ENCODE data around the gene ADARB1.

The ADARB1 gene

GRCh38 chr21:45210461-45210983 is 136.1 kb downstream of the ADARB1 start:
- DNase-seq (ENCODE audit: low spot score in 2 of 2): no peak
- no peak overlapping the region for H3K27ac Mint-ChIP-seq
- H3K4me3 Mint-ChIP-seq: no peak overlapping the region
- ATAC-seq (ENCODE audit: low read depth): no peak
- peaks cover 26% of the 10 kb centered on the region for H3K4me1 Mint-ChIP-seq
- no peaks in the 10 kb centered on the region for H3K27me3 Mint-ChIP-seq
- H3K9me3 Mint-ChIP-seq: no peaks in the 10 kb centered on the region
- H3K36me3 Mint-ChIP-seq: no peaks in the 10 kb centered on the region

GRCh38 chr21:45211661-45212060 is 137.3 kb downstream of the ADARB1 start:
- Mint-ChIP-seq H3K27me3 (no peaks in the 10 kb centered on the region), H3K9me3 (peaks cover 2% of the 10 kb centered on the region), H3K27ac (no peak overlapping the region), H3K36me3 (peaks cover 3% of the 10 kb centered on the region), H3K4me1 (peaks cover 26% of the 10 kb centered on the region), H3K4me3 (no peak overlapping the region)
- DNase-seq (ENCODE audit: low spot score in 2 of 2) (no peak), ATAC-seq (ENCODE audit: low read depth) (no peak)

GRCh38 chr21:45213392-45213791 is 139.0 kb downstream of the ADARB1 start:
- no peak for DNase-seq (ENCODE audit: low spot score in 2 of 2)
- peaks cover 12% of the 10 kb centered on the region for H3K36me3 Mint-ChIP-seq
- peaks cover 18% of the 10 kb centered on the region for H3K4me1 Mint-ChIP-seq
- no peak for ATAC-seq (ENCODE audit: low read depth)
- no peak overlapping the region for H3K27ac Mint-ChIP-seq
- H3K27me3 Mint-ChIP-seq: no peaks in the 10 kb centered on the region
- H3K9me3 Mint-ChIP-seq: peaks cover 7% of the 10 kb centered on the region
- H3K4me3 Mint-ChIP-seq: no peak overlapping the region

GRCh38 chr21:45215213-45215612 is 140.8 kb downstream of the ADARB1 start:
- Mint-ChIP-seq H3K4me3 (no peak overlapping the region), H3K27me3 (no peaks in the 10 kb centered on the region), H3K27ac (no peak overlapping the region), H3K9me3 (peaks cover 7% of the 10 kb centered on the region), H3K36me3 (peaks cover 14% of the 10 kb centered on the region), H3K4me1 (peaks cover 5% of the 10 kb centered on the region)
- ATAC-seq (ENCODE audit: low read depth) (no peak), DNase-seq (ENCODE audit: low spot score in 2 of 2) (no peak)

GRCh38 chr21:45217010-45217409 is 142.6 kb downstream of the ADARB1 start:
- Mint-ChIP-seq H3K27me3 (no peaks in the 10 kb centered on the region), H3K4me1 (no peaks in the 10 kb centered on the region), H3K4me3 (no peak overlapping the region), H3K27ac (no peak overlapping the region), H3K36me3 (peaks cover 20% of the 10 kb centered on the region), H3K9me3 (peaks cover 7% of the 10 kb centered on the region)
- ATAC-seq (ENCODE audit: low read depth) (no peak), DNase-seq (ENCODE audit: low spot score in 2 of 2) (no peak)

- Mint-ChIP-seq H3K4me3 (no peak overlapping the region), H3K27me3 (no peaks in the 10 kb centered on the region), H3K9me3 (peaks cover 7% of the 10 kb centered on the region), H3K36me3 (peaks cover 20% of the 10 kb centered on the region), H3K4me1 (peaks cover 2% of the 10 kb centered on the region), H3K27ac (no peak overlapping the region)
- no peak for ATAC-seq (ENCODE audit: low read depth)
- DNase-seq (ENCODE audit: low spot score in 2 of 2): no peak
Observed at GRCh38 chr21:45219517-45219916, 145.1 kb downstream of the ADARB1 start.

GRCh38 chr21:45220071-45220481 is 145.7 kb downstream of the ADARB1 start:
- peaks cover 7% of the 10 kb centered on the region for H3K9me3 Mint-ChIP-seq
- no peak overlapping the region for H3K4me3 Mint-ChIP-seq
- H3K27me3 Mint-ChIP-seq: no peaks in the 10 kb centered on the region
- peaks cover 20% of the 10 kb centered on the region for H3K36me3 Mint-ChIP-seq
- H3K4me1 Mint-ChIP-seq: peaks cover 2% of the 10 kb centered on the region
- ATAC-seq (ENCODE audit: low read depth) (no peak), DNase-seq (ENCODE audit: low spot score in 2 of 2) (no peak)
- H3K27ac Mint-ChIP-seq: no peak overlapping the region

GRCh38 chr21:45220714-45221490 is 146.5 kb downstream of the ADARB1 start:
- no peak for ATAC-seq (ENCODE audit: low read depth)
- peaks cover 7% of the 10 kb centered on the region for H3K9me3 Mint-ChIP-seq
- H3K4me3 Mint-ChIP-seq: no peak overlapping the region
- H3K36me3 Mint-ChIP-seq: peaks cover 20% of the 10 kb centered on the region
- no peaks in the 10 kb centered on the region for H3K27me3 Mint-ChIP-seq
- H3K27ac Mint-ChIP-seq: no peak overlapping the region
- peaks cover 2% of the 10 kb centered on the region for H3K4me1 Mint-ChIP-seq
- DNase-seq (ENCODE audit: low spot score in 2 of 2): no peak

GRCh38 chr21:45222001-45222400 is 147.6 kb downstream of the ADARB1 start:
- Mint-ChIP-seq H3K9me3 (peaks cover 5% of the 10 kb centered on the region), H3K4me1 (peaks cover 9% of the 10 kb centered on the region), H3K27ac (no peak overlapping the region), H3K36me3 (peaks cover 16% of the 10 kb centered on the region), H3K27me3 (no peaks in the 10 kb centered on the region), H3K4me3 (no peak overlapping the region)
- DNase-seq (ENCODE audit: low spot score in 2 of 2) (no peak), ATAC-seq (ENCODE audit: low read depth) (no peak)

- H3K4me1 Mint-ChIP-seq: peaks cover 11% of the 10 kb centered on the region
- peaks cover 7% of the 10 kb centered on the region for H3K36me3 Mint-ChIP-seq
- ATAC-seq (ENCODE audit: low read depth): peak; percentile 25
- H3K4me3 Mint-ChIP-seq: peak overlapping the region; percentile 14
- peak overlapping the region; percentile 88 for H3K27ac Mint-ChIP-seq
- H3K9me3 Mint-ChIP-seq: no peaks in the 10 kb centered on the region
- DNase-seq (ENCODE audit: low spot score in 2 of 2): no peak
- H3K27me3 Mint-ChIP-seq: peaks cover 4% of the 10 kb centered on the region
Observed at GRCh38 chr21:45223236-45224185, 149.1 kb downstream of the ADARB1 start.

GRCh38 chr21:45224189-45224938 is 150.0 kb downstream of the ADARB1 start:
- no peak for DNase-seq (ENCODE audit: low spot score in 2 of 2)
- peak overlapping the region; percentile 69 for H3K4me3 Mint-ChIP-seq
- H3K36me3 Mint-ChIP-seq: peaks cover 6% of the 10 kb centered on the region
- H3K4me1 Mint-ChIP-seq: peaks cover 11% of the 10 kb centered on the region
- peak; percentile 58 for ATAC-seq (ENCODE audit: low read depth)
- H3K27ac Mint-ChIP-seq: peak overlapping the region; percentile 88
- no peaks in the 10 kb centered on the region for H3K9me3 Mint-ChIP-seq
- H3K27me3 Mint-ChIP-seq: peaks cover 6% of the 10 kb centered on the region

- Mint-ChIP-seq H3K27me3 (peaks cover 8% of the 10 kb centered on the region), H3K36me3 (peaks cover 6% of the 10 kb centered on the region), H3K9me3 (no peaks in the 10 kb centered on the region), H3K4me1 (peaks cover 11% of the 10 kb centered on the region), H3K27ac (peak overlapping the region; percentile 88), H3K4me3 (no peak overlapping the region)
- ATAC-seq (ENCODE audit: low read depth) (no peak), DNase-seq (ENCODE audit: low spot score in 2 of 2) (no peak)
Observed at GRCh38 chr21:45225041-45225740, 150.8 kb downstream of the ADARB1 start.

- peak overlapping the region; percentile 7 for H3K27ac Mint-ChIP-seq
Observed at GRCh38 chr21:45225741-45226327, 151.5 kb downstream of the ADARB1 start.

More at GRCh38 chr21:45225741-45226327, 151.5 kb downstream of the ADARB1 start:
- Mint-ChIP-seq H3K9me3 (no peaks in the 10 kb centered on the region), H3K4me3 (no peak overlapping the region), H3K27me3 (peaks cover 8% of the 10 kb centered on the region), H3K36me3 (peaks cover 3% of the 10 kb centered on the region), H3K4me1 (peaks cover 11% of the 10 kb centered on the region)
- no peak for DNase-seq (ENCODE audit: low spot score in 2 of 2)
- no peak for ATAC-seq (ENCODE audit: low read depth)
